OCI-LY1 (cell line): ENCODE measurements around the gene PROC.

ENCODE experiments used
- H2AFZ ChIP-seq: fragments of 200-600 bp; sonication (generic), shearing (Covaris generic); 2 replicates; pipeline ENCODE4 v1.6.0; 2014; ENCODE audit warnings: antibody characterized with exemption, mild to moderate bottlenecking, low read length
- H3F3A ChIP-seq: fragments of 200-600 bp; sonication (generic), shearing (Covaris generic); 2 replicates; pipeline ENCODE4 v1.6.0; 2014; ENCODE audit warnings: mild to moderate bottlenecking, antibody characterized with exemption, low read length, moderate library complexity; ENCODE audit not compliant: insufficient read depth
- H3K27ac ChIP-seq: fragments of 200-600 bp; sonication (generic); 2 replicates; pipeline ENCODE4 v1.5.1; 2014; ENCODE audit warnings: low read length, mixed run types, mild to moderate bottlenecking, low read depth; ENCODE audit not compliant: poor library complexity, severe bottlenecking
- H3K27me3 ChIP-seq: fragments of 200-600 bp; sonication (generic); 2 replicates; pipeline ENCODE4 v1.6.0; 2014; ENCODE audit warnings: antibody characterized with exemption, mild to moderate bottlenecking, low read length, moderate library complexity; ENCODE audit not compliant: insufficient read depth
- H3K36me3 ChIP-seq: fragments of 200-600 bp; sonication (generic); 2 replicates; pipeline ENCODE4 v1.6.1; 2014; ENCODE audit warnings: mild to moderate bottlenecking, antibody characterized with exemption, low read length, moderate library complexity, mixed read lengths; ENCODE audit not compliant: insufficient read depth
- H3K4me1 ChIP-seq: fragments of 200-600 bp; sonication (generic); 2 replicates; pipeline ENCODE4 v1.5.1; 2014; ENCODE audit warnings: mild to moderate bottlenecking, low read length, moderate library complexity; ENCODE audit not compliant: insufficient read depth, severe bottlenecking
- H3K4me2 ChIP-seq: fragments of 200-600 bp; sonication (generic), shearing (Covaris generic); 2 replicates; pipeline ENCODE4 v1.6.1; 2014; ENCODE audit warnings: low read length
- H3K4me3 ChIP-seq: fragments of 200-600 bp; sonication (generic); 2 replicates; pipeline ENCODE4 v1.5.1; 2014; ENCODE audit warnings: low read length, low read depth, mild to moderate bottlenecking, mixed read lengths; ENCODE audit not compliant: poor library complexity, severe bottlenecking
- H3K79me2 ChIP-seq: fragments of 200-600 bp; shearing (Covaris generic); 2 replicates; pipeline ENCODE4 v1.6.1; 2016; ENCODE audit warnings: mixed run types, low read length, mixed read lengths; ENCODE audit not compliant: insufficient read depth
- H3K9ac ChIP-seq: fragments of 200-600 bp; sonication (generic), shearing (Covaris generic); 2 replicates; pipeline ENCODE4 v1.6.1; 2014; ENCODE audit warnings: mild to moderate bottlenecking, low read length, mixed read lengths
- H3K9me2 ChIP-seq: fragments of 200-600 bp; sonication (generic), shearing (Covaris generic); 2 replicates; pipeline ENCODE4 v1.6.1; 2014; ENCODE audit warnings: low read depth, mild to moderate bottlenecking, low read length, mixed read lengths
- H3K9me3 ChIP-seq: fragments of 200-600 bp; shearing (Covaris generic); 2 replicates; pipeline ENCODE4 v1.6.1; 2014; ENCODE audit warnings: low read length, mixed read lengths
- H4K20me1 ChIP-seq: fragments of 200-600 bp; sonication (generic), shearing (Covaris generic); 2 replicates; pipeline ENCODE4 v1.6.0; 2016; ENCODE audit warnings: mild to moderate bottlenecking, low read length; ENCODE audit not compliant: insufficient read depth
- CTCF ChIP-seq: fragments of 200-600 bp; sonication (generic), shearing (Covaris generic); IDR thresholded peaks from 2 replicates; pipeline ENCODE4 v1.5.1; 2017; ENCODE audit warnings: mild to moderate bottlenecking, antibody characterized with exemption, low read length, moderate library complexity, mixed read lengths
- EZH2 ChIP-seq: fragments of 200-600 bp; sonication (generic), shearing (Covaris generic); IDR thresholded peaks from 2 replicates; pipeline ENCODE4 v1.8.0; 2017; ENCODE audit warnings: borderline replicate concordance, mixed run types, mild to moderate bottlenecking, antibody characterized with exemption, low read length, moderate library complexity, mixed read lengths

The PROC gene

GRCh38 chr2:127389778-127390435 lies 28.3 kb upstream of the PROC start:
- H4K20me1 ChIP-seq: no peaks in the 10 kb centered on the region
- H3K9ac ChIP-seq: peak overlapping the region; percentile 45; the same call in 1 of the 2 replicates
- H3K36me3 ChIP-seq: peaks cover 3% of the 10 kb centered on the region; the same call in 1 of the 2 replicates
- TF ChIP-seq CTCF: no peak
- no peak for TF ChIP-seq EZH2
- H3K4me1 ChIP-seq: peaks cover 48% of the 10 kb centered on the region
- no peaks in the 10 kb centered on the region for H3K9me3 ChIP-seq
- peak overlapping the region; percentile 95 for H3K27ac ChIP-seq
- H2AFZ ChIP-seq: no peak overlapping the region
- H3K79me2 ChIP-seq: peaks cover 21% of the 10 kb centered on the region
- no peaks in the 10 kb centered on the region for H3K9me2 ChIP-seq
- H3K4me3 ChIP-seq: peak overlapping the region; percentile 65
- H3F3A ChIP-seq: no peaks in the 10 kb centered on the region; the same call in 1 of the 2 replicates
- H3K4me2 ChIP-seq: peak overlapping the region; percentile 88
- H3K27me3 ChIP-seq: no peaks in the 10 kb centered on the region

DNA sequence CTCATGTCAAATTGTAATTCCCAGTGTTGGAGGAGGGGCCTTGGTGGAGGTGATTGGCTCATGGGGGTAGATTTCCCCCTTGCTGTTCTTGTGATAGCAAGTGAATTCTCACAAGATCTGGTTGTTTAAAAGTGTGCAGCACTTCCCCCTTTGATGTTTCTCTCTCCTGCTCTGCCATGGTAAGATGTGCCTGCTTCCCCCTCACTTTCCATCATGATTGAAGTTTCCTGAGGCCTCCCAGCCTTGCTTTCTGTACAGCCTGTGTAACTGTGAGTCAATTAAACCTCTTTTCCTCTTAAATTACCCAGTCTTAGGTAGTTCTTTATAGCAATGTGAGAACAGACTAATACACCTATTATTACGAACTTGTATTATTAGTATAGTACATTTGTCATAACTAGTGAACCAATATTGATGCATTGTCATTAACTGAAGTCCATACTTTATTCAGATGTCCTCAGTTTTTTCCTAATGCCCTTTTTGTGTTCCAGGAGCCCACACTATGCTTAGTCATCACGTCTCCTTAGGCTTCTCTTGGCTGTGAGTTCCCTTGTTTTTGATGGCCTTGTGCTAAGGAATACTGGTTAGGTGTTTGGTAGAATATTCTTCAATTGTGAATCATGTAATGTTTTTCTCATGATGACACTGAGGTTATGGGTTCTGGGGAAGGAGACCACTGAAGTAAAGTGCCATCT lies 25.9 kb upstream of the PROC start:
- Histone ChIP-seq H3K9me3 (no peaks in the 10 kb centered on the region), H3K27me3 (no peaks in the 10 kb centered on the region), H3F3A (no peaks in the 10 kb centered on the region; the same call in 1 of the 2 replicates), H4K20me1 (no peaks in the 10 kb centered on the region), H3K79me2 (no peaks in the 10 kb centered on the region), H3K9me2 (no peaks in the 10 kb centered on the region), H3K9ac (no peak overlapping the region), H3K4me1 (peaks cover 32% of the 10 kb centered on the region), H3K4me3 (no peak overlapping the region), H3K4me2 (no peak overlapping the region), H3K36me3 (peaks cover 3% of the 10 kb centered on the region; the same call in 1 of the 2 replicates), H2AFZ (no peak overlapping the region), H3K27ac (peak overlapping the region; percentile 95)
- no peak for TF ChIP-seq EZH2
- no peak for TF ChIP-seq CTCF

- H2AFZ ChIP-seq: no peak overlapping the region
- TF ChIP-seq EZH2: no peak
- TF ChIP-seq CTCF: no peak
- H3K4me1 ChIP-seq: peaks cover 32% of the 10 kb centered on the region
- H3K9me3 ChIP-seq: no peaks in the 10 kb centered on the region
- H3K4me2 ChIP-seq: no peak overlapping the region
- no peak overlapping the region for H3K27ac ChIP-seq
- no peaks in the 10 kb centered on the region for H3K79me2 ChIP-seq
- peaks cover 3% of the 10 kb centered on the region; the same call in 1 of the 2 replicates for H3K36me3 ChIP-seq
- H3K27me3 ChIP-seq: no peaks in the 10 kb centered on the region
- no peaks in the 10 kb centered on the region for H4K20me1 ChIP-seq
- H3K4me3 ChIP-seq: no peak overlapping the region
- H3K9ac ChIP-seq: no peak overlapping the region
- no peaks in the 10 kb centered on the region; the same call in 1 of the 2 replicates for H3F3A ChIP-seq
- no peaks in the 10 kb centered on the region for H3K9me2 ChIP-seq
Observed at GRCh38 chr2:127392828-127393578, 25.2 kb upstream of the PROC start.
